ENCODE results near the gene LPGAT1. TPM values are rescaled to one million over a fixed set of nuclear protein-coding genes. Genes with fewer than 3 reads are reported as not detected.
A peak's percentile ranks its signal among the peaks of the same experiment; 100 is the strongest.

LPGAT1 gene
- total and polyA plus RNA-seq, 2 of the 13 experiments (the other 11 are each of a cell fraction or from before 2014, with no cell fraction given), result 12.1 to 48.3 TPM

- TF ChIP-seq, protein P1, sequence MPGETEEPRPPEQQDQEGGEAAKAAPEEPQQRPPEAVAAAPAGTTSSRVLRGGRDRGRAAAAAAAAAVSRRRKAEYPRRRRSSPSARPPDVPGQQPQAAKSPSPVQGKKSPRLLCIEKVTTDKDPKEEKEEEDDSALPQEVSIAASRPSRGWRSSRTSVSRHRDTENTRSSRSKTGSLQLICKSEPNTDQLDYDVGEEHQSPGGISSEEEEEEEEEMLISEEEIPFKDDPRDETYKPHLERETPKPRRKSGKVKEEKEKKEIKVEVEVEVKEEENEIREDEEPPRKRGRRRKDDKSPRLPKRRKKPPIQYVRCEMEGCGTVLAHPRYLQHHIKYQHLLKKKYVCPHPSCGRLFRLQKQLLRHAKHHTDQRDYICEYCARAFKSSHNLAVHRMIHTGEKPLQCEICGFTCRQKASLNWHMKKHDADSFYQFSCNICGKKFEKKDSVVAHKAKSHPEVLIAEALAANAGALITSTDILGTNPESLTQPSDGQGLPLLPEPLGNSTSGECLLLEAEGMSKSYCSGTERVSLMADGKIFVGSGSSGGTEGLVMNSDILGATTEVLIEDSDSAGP (CRISPR knock-in tag; IDR thresholded peaks at IDR 0.05; ENCODE audit: borderline replicate concordance), result peak; percentile 29; the same call in 1 of the 2 replicates
- TF ChIP-seq PRDM10 (CRISPR knock-in tag; IDR thresholded peaks at IDR 0.05; ENCODE audit: low read depth) (0 out of 2 replicates have a peak, but pooled peaks have one; percentile 53), CSRNP1 (CRISPR knock-in tag; IDR thresholded peaks at IDR 0.05) (no peak), ZNF713 (CRISPR knock-in tag; IDR thresholded peaks at IDR 0.05) (no peak), ZNF10 (CRISPR knock-in tag; IDR thresholded peaks at IDR 0.05; ENCODE audit: borderline replicate concordance, low read depth) (no peak), HNRNPH1 (optimal IDR thresholded peaks at IDR 0.05; ENCODE audit: low read depth, low read length) (no peak), ZNF274 (CRISPR knock-in tag; IDR thresholded peaks at IDR 0.05) (no peak), KDM6A (CRISPR knock-in tag; IDR thresholded peaks at IDR 0.05; ENCODE audit: low read depth) (no peak), REXO4 (CRISPR knock-in tag; IDR thresholded peaks at IDR 0.05; ENCODE audit: borderline replicate concordance) (no peak), CENPX (CRISPR knock-in tag; IDR thresholded peaks at IDR 0.05) (no peak), E2F5 (CRISPR knock-in tag; conservative IDR thresholded peaks at IDR 0.05) (no peak)
- TF ChIP-seq, protein P2, sequence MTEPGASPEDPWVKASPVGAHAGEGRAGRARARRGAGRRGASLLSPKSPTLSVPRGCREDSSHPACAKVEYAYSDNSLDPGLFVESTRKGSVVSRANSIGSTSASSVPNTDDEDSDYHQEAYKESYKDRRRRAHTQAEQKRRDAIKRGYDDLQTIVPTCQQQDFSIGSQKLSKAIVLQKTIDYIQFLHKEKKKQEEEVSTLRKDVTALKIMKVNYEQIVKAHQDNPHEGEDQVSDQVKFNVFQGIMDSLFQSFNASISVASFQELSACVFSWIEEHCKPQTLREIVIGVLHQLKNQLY (CRISPR knock-in tag; IDR thresholded peaks at IDR 0.05), result peak; percentile 44; the same call in 1 of the 2 replicates
These were observed 132.2 kb downstream of the LPGAT1 start (continued) for GRCh38 chr1:211698161-211699026.

Data from HepG2 (cell line).